ENCODE data around the gene MACF1.

The MACF1 gene

DNA sequence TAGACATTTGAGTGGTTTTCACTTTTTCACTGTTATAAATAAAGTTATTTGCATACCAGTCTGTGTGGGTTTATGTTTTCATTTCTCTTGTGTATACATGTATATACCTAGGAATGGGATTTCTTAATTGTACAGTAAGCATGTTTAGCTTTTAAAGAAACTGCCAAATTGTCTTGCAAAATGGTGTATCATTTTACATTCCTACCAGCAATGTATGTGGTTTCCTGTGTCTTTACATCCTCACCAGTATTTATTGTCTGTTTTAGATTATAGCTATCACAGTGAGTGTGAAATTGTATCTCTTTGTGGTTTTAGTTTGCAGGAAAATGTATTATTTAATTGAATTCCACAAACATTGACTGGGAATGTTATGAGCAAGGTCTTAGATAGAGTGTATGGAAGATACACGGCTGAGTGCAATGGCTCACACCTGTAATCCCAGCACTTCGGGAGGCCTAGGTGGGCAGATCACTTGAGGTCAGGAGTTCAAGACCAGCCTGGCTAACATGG is 57.3 kb downstream of the MACF1 start:
- no peak for DNase-seq

DNA sequence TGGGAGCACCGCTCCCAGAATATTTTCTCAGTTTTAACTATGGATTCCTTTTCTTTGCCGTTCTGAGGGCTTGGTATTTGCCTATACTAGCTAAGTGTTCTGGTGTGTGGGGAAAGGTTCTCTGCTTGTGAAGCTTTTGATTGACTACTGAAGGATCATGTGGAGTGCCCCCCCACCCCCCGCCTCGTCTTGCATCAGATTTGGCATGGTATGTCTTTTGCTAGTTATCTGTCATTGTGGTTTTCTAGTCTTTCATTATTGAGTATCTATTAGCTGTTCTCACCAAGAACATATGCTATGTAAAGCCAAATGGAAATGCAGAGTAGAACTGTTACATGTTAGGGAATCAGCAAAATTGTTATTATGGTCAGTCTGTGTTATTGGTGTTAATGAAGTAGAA is 58.3 kb downstream of the MACF1 start:
- DNase-seq = no peak

DNA sequence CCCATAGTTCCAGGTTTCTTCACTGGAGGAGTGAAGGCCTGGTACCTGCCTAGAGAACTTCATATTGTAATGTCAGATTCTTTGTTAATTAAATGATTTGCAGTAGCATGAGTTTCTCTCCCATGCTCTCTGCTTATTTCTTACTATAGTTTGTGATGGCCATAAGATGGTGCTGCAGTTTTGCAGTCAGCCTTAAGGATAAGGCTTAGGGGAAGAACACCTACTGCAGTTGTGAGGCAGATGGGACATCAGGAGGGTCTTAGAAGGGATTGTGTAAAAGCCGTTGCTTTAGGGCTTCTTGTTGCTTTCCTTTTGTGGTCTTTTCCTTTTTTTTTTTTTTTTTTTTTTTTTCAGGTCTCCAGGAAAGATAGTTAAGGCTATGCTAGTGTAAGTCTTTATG is 61.8 kb downstream of the MACF1 start:
- no peak for DNase-seq

DNA sequence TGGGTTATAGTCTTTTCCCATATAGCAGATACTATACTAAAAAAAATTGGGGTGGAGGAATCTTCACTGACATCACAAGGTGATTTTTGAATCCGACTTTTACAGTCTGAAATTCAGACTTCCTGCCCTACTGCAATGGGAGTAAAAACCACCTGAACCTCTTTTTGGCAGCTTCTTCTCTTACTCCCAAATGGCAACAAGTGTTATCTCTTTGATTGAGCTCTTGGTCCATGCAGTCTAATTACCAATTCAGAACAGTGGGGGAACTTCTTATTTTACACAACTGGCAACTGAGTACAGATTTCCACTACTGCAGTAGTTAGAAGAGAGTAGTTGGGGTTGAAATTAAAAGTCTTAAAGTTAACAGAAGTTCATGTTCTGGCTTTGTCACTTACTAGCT is 62.3 kb downstream of the MACF1 start:
- DNase-seq = no peak

DNA sequence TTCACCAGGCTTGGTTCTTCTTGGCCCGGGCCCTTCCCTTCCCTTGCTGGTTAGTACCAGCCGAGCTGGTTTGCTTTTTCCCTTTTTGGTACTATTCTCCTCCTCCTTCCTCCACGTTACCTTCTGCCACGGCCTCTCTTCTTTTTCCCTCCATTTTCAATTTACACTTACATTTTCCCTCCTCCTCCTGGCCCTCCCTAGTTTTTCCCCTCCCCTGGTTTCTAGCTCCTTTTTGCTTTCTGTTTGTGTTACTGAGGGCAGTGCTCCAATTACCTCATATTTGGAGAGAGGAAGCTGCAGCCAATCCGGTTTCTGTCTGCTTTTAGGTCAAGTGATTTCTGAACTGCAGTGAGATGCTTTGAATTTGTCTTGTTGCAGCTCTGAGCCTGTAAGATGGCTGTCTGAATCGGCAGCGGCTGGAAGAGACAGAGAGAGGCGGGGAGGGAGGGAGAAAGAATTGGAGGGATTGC is 63.7 kb downstream of the MACF1 start:
- peak in 11 of 14 donors; percentile 23 to 97 (median 52) for DNase-seq

DNA sequence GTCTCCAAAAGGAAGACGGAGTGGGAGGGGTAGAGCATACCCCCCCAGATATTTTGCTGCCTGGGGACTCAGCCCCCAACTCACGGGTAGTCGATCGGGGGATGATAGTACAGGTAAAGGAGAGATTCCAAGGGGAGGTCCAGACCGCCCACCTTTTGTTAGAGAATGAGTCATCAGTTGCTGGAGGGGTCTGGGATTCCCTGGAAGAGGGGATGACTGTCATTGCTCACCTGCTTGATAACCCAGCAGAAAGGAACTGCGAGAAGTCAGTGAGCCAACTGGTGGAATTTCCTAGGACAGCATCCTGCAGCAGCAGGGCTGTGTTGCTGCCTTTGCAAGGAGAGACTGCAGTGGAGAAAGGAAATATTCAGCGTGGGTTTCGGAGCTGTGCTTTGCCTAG is 64.4 kb downstream of the MACF1 start:
- DNase-seq = peak in 3 of 14 donors; percentile 39 to 62 (median 49)

DNA sequence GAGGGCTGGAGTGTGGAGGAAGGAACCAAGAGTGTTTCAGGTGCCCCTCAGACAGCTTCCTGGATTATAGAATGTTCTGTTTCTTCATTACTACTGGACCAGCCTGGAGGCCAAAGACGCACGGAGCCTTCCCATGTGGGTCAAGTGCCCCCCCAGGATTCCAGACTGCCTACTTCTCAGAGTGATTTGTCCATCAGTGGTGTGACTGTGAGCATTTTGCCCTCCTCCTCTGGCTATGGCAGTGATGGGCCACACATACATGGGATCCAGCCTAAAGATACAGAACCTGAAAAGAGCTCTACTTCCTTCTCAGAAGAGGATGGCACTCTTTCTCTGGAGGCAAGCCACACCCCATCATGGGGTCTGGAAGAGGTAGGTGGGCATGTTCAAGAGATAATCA is 64.9 kb downstream of the MACF1 start:
- DNase-seq = peak in 3 of 14 donors; percentile 26 to 62 (median 42)

DNA sequence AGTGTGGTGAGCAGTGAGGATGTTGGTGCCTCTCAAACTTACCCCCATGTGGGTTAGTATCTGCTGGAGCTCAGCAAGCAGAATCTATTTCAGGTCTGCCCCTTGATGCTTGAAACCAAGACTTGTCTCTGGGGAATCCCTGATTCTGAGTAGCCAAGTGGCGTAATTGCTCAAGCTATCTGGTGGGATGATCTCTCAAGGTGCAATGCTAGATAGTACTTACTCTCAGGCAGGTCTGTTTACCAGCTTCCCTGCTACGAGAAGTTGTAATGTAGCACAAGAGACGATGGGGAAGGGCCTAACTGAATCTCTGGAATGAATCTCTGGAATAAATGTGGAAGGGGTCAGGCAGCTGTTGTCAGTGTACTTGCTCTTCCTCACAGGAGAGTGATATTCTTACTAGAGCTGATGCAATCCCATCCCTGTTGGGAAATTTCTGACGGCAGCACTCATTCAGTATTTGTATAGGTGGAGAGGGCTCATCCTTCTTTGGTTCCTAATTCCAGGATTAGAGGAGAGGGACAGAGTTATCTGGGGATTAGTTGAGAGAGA is 65.4 kb downstream of the MACF1 start:
- peak in 1 of 14 donors; percentile 56 for DNase-seq

DNA sequence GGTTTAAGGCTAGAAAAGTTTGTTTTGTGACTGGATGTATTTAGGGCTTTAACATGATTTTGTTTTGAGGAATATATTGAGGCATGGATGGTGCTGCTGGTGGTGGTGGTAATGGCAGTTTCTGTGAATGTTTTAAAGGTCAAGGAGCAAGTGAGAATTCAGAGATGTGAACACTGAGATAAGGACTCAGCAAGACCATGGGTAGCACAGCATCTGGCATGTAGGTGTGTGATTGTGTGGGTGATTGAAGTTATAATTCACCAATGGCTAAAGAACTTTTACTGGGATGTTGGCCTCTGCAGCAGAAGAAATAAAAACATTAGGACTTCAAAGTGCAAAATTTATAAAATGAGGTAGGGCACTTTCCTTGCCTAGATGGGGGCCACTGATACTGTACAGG is 65.9 kb downstream of the MACF1 start:
- DNase-seq = no peak

DNA sequence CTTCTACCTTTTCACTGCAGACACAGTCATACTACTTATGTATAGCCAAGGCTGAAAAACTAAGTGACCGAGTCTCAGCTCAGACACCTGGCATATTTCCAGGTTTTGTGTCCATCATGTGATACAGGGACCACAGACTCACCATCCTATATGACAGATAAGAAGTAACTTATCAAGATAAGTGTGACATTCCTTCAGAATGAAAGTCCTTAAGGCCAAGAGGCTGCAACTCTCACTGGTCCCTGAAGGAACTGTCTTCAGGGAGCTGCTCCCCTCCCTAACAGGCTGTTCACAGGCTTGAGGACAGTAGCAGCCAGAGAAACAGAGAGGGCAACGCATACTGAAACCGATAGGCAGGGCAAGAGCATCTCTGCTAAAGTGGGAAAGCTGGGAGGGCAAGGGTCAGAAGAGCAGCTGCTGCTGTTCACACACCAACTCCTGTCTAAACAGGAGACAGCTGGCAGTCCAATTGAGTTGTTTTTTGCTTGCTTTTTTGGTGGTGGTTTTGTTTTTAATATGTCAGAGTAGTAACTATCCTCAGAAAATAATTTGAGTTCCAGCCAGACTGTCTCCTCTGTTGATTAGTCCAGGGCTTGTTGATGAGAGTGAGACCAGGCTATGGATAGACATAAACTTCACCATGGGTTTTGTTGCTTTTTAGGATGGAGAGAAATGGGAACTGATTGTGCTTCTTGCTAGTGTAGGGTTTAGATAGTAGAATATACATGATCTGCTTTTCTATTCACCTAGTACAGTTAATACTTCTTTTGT is 67.7 kb downstream of the MACF1 start:
- DNase-seq = peak in 6 of 14 donors; percentile 17 to 74 (median 34)

DNA sequence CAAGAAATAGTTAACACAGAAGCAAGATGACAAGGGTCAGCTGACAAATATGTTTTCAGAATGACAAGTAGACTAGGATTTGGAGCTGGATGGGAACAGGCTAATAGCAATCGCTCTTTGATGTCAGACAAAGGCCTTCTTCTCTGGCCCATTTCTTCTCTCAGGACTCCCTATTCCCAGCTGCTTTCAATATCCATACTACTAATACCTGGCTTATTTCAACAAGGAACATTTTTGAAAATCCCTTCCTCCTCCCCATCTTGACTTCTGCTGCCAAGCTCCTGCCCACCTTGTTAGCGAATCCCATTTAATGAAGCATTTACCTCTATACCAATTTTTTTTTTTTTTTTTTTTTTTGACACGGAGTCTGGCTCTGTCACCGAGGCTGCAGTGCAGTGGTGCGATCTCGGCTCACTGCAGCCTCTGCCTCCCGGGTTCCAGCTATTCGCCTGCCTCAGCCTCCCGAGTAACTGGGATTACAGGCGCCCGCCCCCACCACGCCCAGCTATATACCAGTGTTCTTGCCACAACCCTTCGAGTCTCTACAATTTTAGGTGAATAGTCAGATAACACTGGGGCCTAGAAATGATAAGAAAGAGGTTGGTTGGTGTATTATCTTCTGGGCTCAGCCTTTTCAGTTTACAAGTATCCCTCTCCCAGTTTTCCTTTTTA is 68.4 kb downstream of the MACF1 start:
- peak in 1 of 14 donors; percentile 68 for DNase-seq

DNA sequence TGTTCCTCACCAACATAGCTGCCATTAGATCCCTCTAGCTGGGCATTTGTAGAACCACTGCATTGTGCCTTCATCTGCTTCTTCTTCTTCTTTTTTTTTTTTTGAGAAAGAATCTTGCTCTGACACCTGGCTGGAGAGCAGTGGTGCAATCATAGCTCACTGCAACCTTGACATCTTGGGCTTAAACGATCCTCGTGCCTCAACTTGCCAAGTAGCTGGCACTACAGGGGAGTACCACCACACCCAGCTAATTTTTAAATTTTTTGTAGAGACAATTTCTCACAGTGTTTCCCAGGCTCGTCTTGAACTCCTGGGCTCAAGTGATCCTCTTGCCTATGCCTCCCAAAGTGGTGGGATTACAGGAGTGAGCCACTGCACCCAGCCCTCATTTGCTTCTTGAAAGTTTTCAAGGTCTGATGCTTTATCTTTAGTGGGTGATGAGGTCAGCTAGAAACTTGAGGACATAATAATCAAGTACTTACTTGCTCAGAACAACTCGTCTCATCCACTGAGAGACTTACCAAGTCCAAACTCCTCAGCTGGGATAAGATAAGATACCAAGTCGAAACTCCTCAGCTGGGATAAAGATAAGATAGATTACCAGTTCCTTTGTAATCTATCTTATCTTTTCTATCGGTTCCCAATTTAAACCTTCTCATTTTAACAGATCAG is 71.5 kb downstream of the MACF1 start:
- DNase-seq = no peak

DNA sequence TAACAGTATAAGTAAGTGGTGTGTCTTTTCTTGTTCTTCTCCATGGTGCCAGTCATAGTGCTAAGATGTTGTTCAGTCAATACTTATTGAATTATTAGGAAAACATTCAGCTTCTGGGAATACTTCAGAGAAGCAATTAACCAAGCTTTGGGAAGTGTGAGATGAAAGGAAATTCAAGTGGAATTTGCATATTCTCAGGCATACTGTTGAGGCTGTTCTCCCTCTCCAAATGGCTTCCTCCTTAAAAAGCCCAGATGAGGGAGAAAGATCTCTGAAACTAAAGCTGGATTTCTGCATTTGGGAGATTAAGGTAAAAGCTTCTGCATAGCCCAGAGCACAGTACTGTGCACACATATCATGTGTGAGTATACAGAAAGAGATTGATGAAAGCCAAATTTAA is 73.4 kb downstream of the MACF1 start:
- DNase-seq = no peak

DNA sequence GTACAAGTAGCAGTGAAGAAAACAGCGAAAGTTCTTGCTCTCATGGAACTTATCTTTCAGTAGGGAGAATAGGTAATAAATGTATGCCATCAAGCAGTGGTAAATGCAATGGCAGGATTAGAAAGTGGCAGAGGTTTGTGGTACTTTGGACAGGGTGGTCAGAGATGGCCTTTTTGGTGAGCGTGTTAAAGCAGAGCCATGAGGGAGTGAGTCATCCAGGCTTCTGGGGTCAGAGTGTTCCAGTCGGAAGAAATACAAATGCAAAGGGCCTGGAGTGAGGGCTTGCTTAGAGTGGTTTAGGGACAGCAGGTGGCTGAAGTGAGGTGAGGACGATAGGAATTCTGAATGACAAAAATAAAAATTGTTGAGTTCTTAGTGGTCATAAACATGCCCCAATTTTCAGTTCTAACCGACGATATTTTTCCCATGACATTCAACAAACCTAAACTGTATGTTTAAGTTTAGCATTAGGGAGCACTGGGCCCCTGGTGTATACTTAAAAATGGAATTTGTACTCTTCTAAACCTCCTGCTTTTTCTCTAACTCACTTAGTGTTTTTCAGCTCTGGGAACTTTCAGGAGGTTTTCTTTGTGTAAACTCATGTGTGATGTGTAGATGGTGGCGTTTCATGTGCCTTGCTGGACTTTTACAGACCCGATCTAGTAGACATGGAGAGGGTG is 78.2 kb downstream of the MACF1 start:
- DNase-seq = no peak

DNA sequence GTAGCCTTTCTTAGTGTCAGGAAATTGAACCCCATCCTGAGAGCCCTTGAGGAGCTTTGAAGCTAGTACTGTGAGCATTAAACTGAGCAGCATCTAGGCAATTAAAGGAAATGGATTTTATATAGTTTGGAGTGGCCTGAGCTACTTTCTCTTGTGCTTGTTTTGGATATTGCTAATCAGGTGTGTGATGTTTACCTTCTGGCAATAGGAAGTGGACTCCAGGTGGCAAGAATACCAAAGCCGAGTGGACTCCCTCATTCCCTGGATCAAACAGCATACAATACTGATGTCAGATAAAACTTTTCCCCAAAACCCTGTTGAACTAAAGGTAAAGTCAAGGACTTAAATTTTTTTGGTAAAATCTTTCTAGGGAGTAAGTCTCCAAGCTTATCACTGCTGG is 79.4 kb downstream of the MACF1 start:
- no peak for DNase-seq

DNA sequence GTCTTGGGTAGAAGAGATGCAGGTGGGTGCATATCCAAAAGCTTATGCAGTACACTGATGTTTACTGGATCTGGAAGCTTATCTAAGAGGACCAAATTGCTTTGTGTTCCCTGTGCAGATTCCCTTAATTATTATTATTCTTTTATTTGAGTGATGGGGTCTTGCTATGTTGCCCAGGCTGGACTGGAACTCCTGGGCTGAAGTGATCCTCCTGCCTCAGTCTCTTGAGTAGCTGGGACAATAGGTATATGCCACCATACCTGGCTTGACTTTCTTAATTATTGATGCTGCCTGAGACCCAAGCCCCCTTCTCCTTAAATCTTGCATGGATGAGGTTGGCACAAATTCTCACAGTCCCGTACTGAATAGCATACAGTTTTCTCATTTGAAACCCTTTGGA is 83.0 kb downstream of the MACF1 start:
- no peak for DNase-seq

DNA sequence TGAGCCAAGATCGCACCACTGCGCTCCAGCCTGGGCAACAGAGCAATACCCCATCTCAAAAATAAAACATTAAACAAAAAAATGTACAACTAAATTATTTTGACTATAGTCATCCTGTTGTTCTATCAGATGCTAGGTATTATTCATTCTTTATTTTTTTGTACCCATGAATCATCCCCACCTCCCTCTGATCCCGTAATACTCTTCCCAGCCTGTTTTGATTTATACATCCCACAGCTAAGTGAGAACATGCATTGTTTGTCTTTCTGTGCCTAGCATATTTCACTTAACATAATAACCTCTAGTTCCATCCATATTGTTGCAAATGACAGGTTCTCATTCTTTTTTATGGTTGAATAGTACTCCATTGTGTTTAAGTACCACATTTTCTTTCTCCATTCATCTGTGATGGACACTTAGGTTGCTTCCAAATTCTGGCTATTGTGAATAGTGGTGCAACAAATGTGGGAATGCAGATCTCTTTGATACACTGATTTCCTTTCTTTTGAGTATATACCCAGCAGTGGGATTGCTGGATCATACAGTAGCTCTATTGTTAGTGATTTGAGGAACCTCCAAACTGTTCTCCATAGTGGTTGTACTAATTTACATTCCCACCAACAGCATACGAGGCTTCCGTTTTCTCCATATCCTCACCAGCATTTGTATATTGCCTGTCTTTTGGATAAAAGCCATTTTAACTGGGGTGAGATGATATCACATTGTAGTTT is 84.4 kb downstream of the MACF1 start:
- DNase-seq = no peak

DNA sequence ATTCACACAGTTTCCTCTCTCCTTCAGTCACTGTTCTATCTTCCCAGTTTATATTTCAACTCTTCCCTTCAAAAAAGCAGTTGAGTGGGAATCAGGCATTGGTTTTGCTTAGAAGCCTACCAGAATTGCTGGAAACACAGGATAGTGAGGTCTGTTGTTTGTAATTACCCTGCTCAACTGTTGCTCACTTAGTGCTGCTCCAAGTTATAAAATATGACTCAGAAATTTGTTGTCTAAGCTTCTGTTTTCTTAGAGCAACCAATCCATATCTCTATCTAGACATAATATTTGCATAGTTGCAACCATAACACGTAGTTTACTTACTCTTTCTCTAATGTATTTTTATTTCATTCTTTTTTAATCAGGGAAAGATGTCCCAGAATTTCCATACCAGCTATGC is 87.9 kb downstream of the MACF1 start:
- DNase-seq = no peak

DNA sequence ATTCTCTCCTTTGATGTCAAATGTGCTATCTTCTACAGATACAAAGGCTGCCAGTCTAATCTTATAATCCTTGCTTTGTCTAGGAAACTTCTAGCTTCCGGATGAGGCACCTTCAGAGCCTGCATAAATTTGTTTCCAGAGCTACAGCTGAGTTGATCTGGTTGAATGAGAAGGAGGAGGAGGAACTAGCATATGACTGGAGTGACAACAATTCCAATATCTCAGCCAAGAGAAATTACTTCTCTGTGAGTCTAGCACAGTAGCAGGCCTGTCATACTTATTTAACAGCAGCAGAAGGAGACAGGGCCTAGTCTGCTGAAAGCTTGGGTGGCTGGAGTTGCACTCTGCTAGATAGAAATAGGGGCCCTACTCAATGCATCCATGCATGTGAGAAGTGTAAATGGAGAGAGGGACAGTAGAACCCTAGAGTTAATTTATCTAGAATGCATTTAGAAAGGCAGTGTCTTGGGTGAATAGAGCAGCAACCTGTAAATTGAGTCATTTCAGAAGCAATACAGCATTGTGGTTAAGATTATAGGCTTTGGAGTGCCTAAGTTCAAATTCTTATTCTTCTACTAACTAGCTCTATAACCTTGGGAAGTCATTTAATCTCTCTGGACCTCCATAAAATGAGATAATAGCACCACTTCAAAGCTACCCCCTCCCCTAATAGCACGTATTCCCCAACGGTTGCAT is 89.0 kb downstream of the MACF1 start:
- no peak for DNase-seq

DNA sequence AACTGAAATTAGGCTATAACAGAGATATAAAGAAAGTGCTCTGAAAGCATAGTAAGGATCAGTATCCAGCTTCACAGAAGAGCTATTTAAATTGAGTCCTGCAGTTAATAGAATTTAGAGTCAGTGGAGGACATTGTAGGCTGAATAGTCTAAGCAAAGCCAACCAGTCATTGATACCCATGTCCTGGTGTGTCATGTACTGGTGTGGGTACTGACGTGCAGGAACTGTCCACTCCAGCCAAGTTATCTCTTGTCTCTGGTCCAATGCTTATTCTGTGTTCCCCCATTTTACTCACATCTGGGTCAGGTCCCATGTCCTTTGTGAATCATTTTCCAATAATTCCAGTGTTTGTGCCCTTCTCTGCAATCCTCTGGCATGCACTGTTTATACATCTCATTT is 90.0 kb downstream of the MACF1 start:
- no peak for DNase-seq

DNA sequence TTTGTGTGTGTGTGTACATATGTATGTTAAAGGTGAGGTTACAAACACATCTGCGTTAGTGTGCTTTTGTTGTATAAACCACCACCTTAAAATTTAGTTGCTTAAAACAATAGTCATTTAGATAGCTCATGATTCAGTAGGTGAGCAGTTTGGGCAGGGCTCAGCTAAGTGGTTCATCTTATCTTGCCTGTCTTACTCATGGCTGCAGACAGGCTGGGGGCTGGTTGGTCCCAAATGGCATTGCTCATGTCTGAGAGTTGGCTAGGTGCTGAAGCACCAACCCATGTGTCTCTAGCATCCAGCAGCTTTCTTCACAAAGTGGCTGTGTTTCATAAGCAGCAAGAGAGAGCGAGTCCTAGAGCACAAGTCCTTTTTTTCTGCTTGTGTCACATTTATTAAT is 91.4 kb downstream of the MACF1 start:
- no peak for DNase-seq

Data from C1 segment of cervical spinal cord (tissue), 14 donors.